Measurements from ENCODE around the gene LCE2C.

- TF ChIP-seq CTCF (IDR thresholded peaks at IDR 0.05; ENCODE audit: low read depth, low read length), result no peak
- TF ChIP-seq MYC (IDR thresholded peaks at IDR 0.05; ENCODE audit: low read depth, low read length), result no peak
- no peak for TF ChIP-seq MAX (IDR thresholded peaks at IDR 0.05; ENCODE audit: low read depth, low read length)
- no peak for TF ChIP-seq POLR2A (IDR thresholded peaks at IDR 0.05; ENCODE audit: extremely low read depth, insufficient read length)
Observed at GRCh38 chr1:152673016-152673415, 2.1 kb upstream of the LCE2C start.

Data from NB4 (cell line).